Cardiac muscle cell (in vitro differentiated cells and primary cell): Measurements from ENCODE around the gene SLC45A2. TPM values are rescaled to one million over a fixed set of nuclear protein-coding genes. Genes with fewer than 3 reads are reported as not detected.

Experiments used
- DNase-seq, 2 donors: peaks; one replicate each; pipeline versions ENCODE4 v3.0.0 to v3.0.0-alpha.2; 2010 to 2017; ENCODE audit warnings: low read depth in 1 of 2, low spot score in 1 of 2
- H3K27ac ChIP-seq: fragments of 200-600 bp; sonication (generic); 2 replicates; pipeline ENCODE4 v1.5.1; 2016
- H3K27me3 ChIP-seq: fragments of 200-600 bp; sonication (generic); 2 replicates; pipeline ENCODE4 v1.6.0; 2016; ENCODE audit warnings: control low read depth
- H3K36me3 ChIP-seq: fragments of 200-600 bp; sonication (generic); 2 replicates; pipeline ENCODE4 v1.5.1; 2016; ENCODE audit warnings: control low read depth
- H3K4me1 ChIP-seq: fragments of 200-600 bp; sonication (generic); 2 replicates; pipeline ENCODE4 v1.8.1; 2017; ENCODE audit warnings: low read depth, mild to moderate bottlenecking, mixed run types
- H3K4me3 ChIP-seq: fragments of 200-600 bp; sonication (generic); 2 replicates; pipeline ENCODE4 v1.5.1; 2016; ENCODE audit warnings: mild to moderate bottlenecking
- H3K9me3 ChIP-seq: fragments of 200-600 bp; sonication (generic); 2 replicates; pipeline ENCODE4 v1.5.1; 2017; ENCODE audit warnings: low read depth, mild to moderate bottlenecking, control low read depth
- CTCF ChIP-seq: IDR thresholded peaks from 2 replicates; pipeline ENCODE4 v1.5.1; 2012; ENCODE audit warnings: low read depth, mild to moderate bottlenecking, low read length
- polyA plus RNA-seq: library from polyadenylated mRNA; unstranded; fragments of >200 nt; fragmentation: Nextera tagmentation; extraction: Ambion mirVana; gene quantifications from 2 replicates; pipeline ENCODE4 v1.2.1, GENCODE V29; 2016
- total RNA-seq: library from RNA; depleted of rRNA; stranded (reverse); fragments of >200 nt; gene quantifications from 2 replicates; pipeline ENCODE4 v1.2.3, GENCODE V29; 2016

The SLC45A2 gene
- total and polyA plus RNA-seq, 2 experiments from 2014 or later, result 0.32 TPM; not detected in 1

GRCh38 chr5:34005681-34006080, 21.2 kb upstream of the SLC45A2 start:
- H3K9me3 ChIP-seq, result no peaks in the 10 kb centered on the region
- H3K4me3 ChIP-seq, result no peak overlapping the region
- no peak for TF ChIP-seq CTCF
- no peak overlapping the region for H3K27ac ChIP-seq
- no peak for DNase-seq
- no peaks in the 10 kb centered on the region for H3K27me3 ChIP-seq
- H3K36me3 ChIP-seq, result peaks cover 14% of the 10 kb centered on the region
- H3K4me1 ChIP-seq, result peaks cover 15% of the 10 kb centered on the region

DNA sequence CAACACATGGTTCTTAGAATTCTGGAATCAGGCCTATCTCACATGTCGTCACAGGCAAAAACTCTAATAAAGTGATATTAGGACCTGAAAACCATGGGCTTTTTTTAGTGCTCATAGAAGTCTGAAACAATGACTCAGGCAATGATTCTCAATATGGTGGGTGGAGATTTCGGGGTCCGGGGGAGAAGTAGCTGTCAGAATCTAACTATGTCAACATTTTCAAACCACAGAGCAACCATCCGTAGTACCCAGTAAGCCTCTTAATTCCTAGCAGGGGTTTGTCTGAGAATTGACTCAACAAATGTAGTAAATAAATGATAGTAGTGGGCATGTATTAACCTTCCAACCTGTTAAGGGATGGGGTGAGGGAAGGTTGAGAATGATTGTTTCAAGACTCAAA, 20.7 kb upstream of the SLC45A2 start:
- peaks cover 14% of the 10 kb centered on the region for H3K36me3 ChIP-seq
- H3K27me3 ChIP-seq, result no peaks in the 10 kb centered on the region
- no peak overlapping the region for H3K4me3 ChIP-seq
- TF ChIP-seq CTCF, result no peak
- H3K9me3 ChIP-seq, result no peaks in the 10 kb centered on the region
- peaks cover 15% of the 10 kb centered on the region for H3K4me1 ChIP-seq
- no peak for DNase-seq
- H3K27ac ChIP-seq, result no peak overlapping the region

DNA sequence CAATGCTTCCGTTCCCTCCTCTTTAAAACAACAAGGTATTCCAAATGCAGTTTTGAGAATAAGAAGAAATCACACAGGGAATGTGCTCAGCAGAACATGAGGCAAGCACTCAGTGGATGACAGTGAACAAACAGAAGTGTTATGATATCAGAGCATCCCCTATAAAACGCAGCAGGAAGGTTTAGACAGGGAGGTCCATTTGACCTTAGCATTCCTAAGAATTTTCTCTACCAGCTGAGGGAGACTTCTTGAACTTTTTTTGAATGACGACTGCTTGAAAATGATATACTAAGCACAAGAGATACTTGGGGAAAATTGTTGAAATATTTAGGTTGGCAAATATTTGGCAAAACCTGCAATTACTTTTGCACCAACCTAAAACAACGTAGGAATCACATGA, 19.4 kb upstream of the SLC45A2 start:
- DNase-seq, result no peak
- no peaks in the 10 kb centered on the region for H3K27me3 ChIP-seq
- H3K9me3 ChIP-seq, result no peaks in the 10 kb centered on the region
- no peak overlapping the region for H3K27ac ChIP-seq
- H3K4me3 ChIP-seq, result no peak overlapping the region
- peaks cover 11% of the 10 kb centered on the region for H3K4me1 ChIP-seq
- peaks cover 14% of the 10 kb centered on the region for H3K36me3 ChIP-seq
- TF ChIP-seq CTCF, result no peak

GRCh38 chr5:34002629-34003328, 18.3 kb upstream of the SLC45A2 start:
- H3K27ac ChIP-seq, result no peak overlapping the region
- H3K4me1 ChIP-seq, result peaks cover 6% of the 10 kb centered on the region
- H3K4me3 ChIP-seq, result no peak overlapping the region
- TF ChIP-seq CTCF, result no peak
- DNase-seq, result peak in 1 of 2 donors; percentile 37
- H3K27me3 ChIP-seq, result no peaks in the 10 kb centered on the region
- peaks cover 19% of the 10 kb centered on the region for H3K36me3 ChIP-seq
- no peaks in the 10 kb centered on the region for H3K9me3 ChIP-seq

- DNase-seq, result peak in 1 of 2 donors; percentile 20
- Histone ChIP-seq H3K4me1 (no peaks in the 10 kb centered on the region), H3K36me3 (peaks cover 21% of the 10 kb centered on the region), H3K9me3 (no peaks in the 10 kb centered on the region), H3K4me3 (no peak overlapping the region), H3K27ac (no peak overlapping the region), H3K27me3 (no peaks in the 10 kb centered on the region)
- TF ChIP-seq CTCF, result no peak
These were observed 16.8 kb upstream of the SLC45A2 start for GRCh38 chr5:34001241-34001841.
